ENCODE results near the gene TNXB. TPM values are rescaled to one million over a fixed set of nuclear protein-coding genes. Genes with fewer than 3 reads are reported as not detected.
A peak's percentile ranks its signal among the peaks of the same experiment; 100 is the strongest.

TNXB gene
- total and polyA plus RNA-seq, 4 donors = 21.3 to 117 (median 78.3) TPM

GRCh38 chr6:32127717-32128592, 18.8 kb upstream of the TNXB start, which contains the start of gene ATF6B:
Gene ATF6B, minus strand, starts transcription at chr6:32128246. Its CDS starts 39 bp downstream, at chr6:32128207.
- no peak for TF ChIP-seq CTCF (IDR thresholded peaks at IDR 0.05; ENCODE audit: control extremely low read depth, extremely low read depth)
- H3K4me3 ChIP-seq = peak within 1 kb of the TSS; percentile 98
- peaks cover 0 to 25% (median 16%) of the 10 kb centered on the region in 4 donors for H3K36me3 ChIP-seq (ENCODE audit: control insufficient read depth in 4 of 4, insufficient read depth in 4 of 4, low read length in 4 of 4)
- peak within 1 kb of the TSS; percentile 64 to 96 for H3K27ac ChIP-seq (ENCODE audit: low read depth in 1 of 2, low read length in 1 of 2)
- ATAC-seq (ENCODE audit: insufficient read depth, low FRiP score) = peak; percentile 95
- H3K9me3 ChIP-seq (ENCODE audit: control insufficient read depth in 4 of 4, insufficient read depth in 3 of 4, low read length in 3 of 4) = no peaks in the 10 kb centered on the region
- peak; percentile 99 to 100 (median 100) for DNase-seq
- peak within 1 kb of the TSS; percentile 83 to 95 for H3K9ac ChIP-seq (ENCODE audit: insufficient read depth in 1 of 2, low read length in 2 of 2)
- H3K27me3 ChIP-seq (ENCODE audit: control insufficient read depth in 3 of 3, insufficient read depth in 3 of 3, low read length in 2 of 3) = no peaks in the 10 kb centered on the region
- H3K4me1 ChIP-seq (ENCODE audit: control insufficient read depth in 5 of 5, insufficient read depth in 5 of 5, low read length in 5 of 5) = peaks cover 13 to 28% (median 15%) of the 10 kb centered on the region in 5 donors
- 0 to 1% methylated on average over 42 to 44 of the region's 44 CpGs for WGBS, 2 donors

GRCh38 chr6:32127409-32127716, 18.2 kb upstream of the TNXB start:
- peak overlapping the region; percentile 98 for H3K4me3 ChIP-seq
- no peaks in the 10 kb centered on the region for H3K27me3 ChIP-seq (ENCODE audit: control insufficient read depth in 3 of 3, insufficient read depth in 3 of 3, low read length in 2 of 3)
- DNase-seq (no peak), ATAC-seq (ENCODE audit: insufficient read depth, low FRiP score) (no peak)
- peaks cover 13 to 28% (median 15%) of the 10 kb centered on the region in 5 donors for H3K4me1 ChIP-seq (ENCODE audit: control insufficient read depth in 5 of 5, insufficient read depth in 5 of 5, low read length in 5 of 5)
- H3K36me3 ChIP-seq (ENCODE audit: control insufficient read depth in 4 of 4, insufficient read depth in 4 of 4, low read length in 4 of 4) = peaks cover 0 to 25% (median 16%) of the 10 kb centered on the region in 4 donors
- peak overlapping the region in 1 of 2 donors; percentile 96 for H3K27ac ChIP-seq (ENCODE audit: low read depth in 1 of 2, low read length in 1 of 2)
- H3K9ac ChIP-seq (ENCODE audit: insufficient read depth in 1 of 2, low read length in 2 of 2) = peak overlapping the region in 1 of 2 donors; percentile 90
- 4 to 10% methylated on average over 9 of the region's 9 CpGs for WGBS, 2 donors
- no peaks in the 10 kb centered on the region for H3K9me3 ChIP-seq (ENCODE audit: control insufficient read depth in 4 of 4, insufficient read depth in 3 of 4, low read length in 3 of 4)
- TF ChIP-seq CTCF (IDR thresholded peaks at IDR 0.05; ENCODE audit: control extremely low read depth, extremely low read depth) = no peak

- Histone ChIP-seq H3K27me3 (ENCODE audit: control insufficient read depth in 3 of 3, insufficient read depth in 3 of 3, low read length in 2 of 3) (no peaks in the 10 kb centered on the region), H3K36me3 (ENCODE audit: control insufficient read depth in 4 of 4, insufficient read depth in 4 of 4, low read length in 4 of 4) (peaks cover 0 to 28% (median 20%) of the 10 kb centered on the region in 4 donors), H3K4me3 (no peak overlapping the region), H3K9me3 (ENCODE audit: control insufficient read depth in 4 of 4, insufficient read depth in 3 of 4, low read length in 3 of 4) (no peaks in the 10 kb centered on the region), H3K27ac (ENCODE audit: low read depth in 1 of 2, low read length in 1 of 2) (no peak overlapping the region), H3K4me1 (ENCODE audit: control insufficient read depth in 5 of 5, insufficient read depth in 5 of 5, low read length in 5 of 5) (peaks cover 13 to 28% (median 15%) of the 10 kb centered on the region in 5 donors), H3K9ac (ENCODE audit: insufficient read depth in 1 of 2, low read length in 2 of 2) (peak overlapping the region in 1 of 2 donors; percentile 90)
- DNase-seq (no peak), ATAC-seq (ENCODE audit: insufficient read depth, low FRiP score) (no peak)
- TF ChIP-seq CTCF (IDR thresholded peaks at IDR 0.05; ENCODE audit: control extremely low read depth, extremely low read depth) = no peak
- WGBS, 2 donors = 61 to 77% methylated on average over 8 of the region's 8 CpGs
Observed at GRCh38 chr6:32126880-32127279, 17.7 kb upstream of the TNXB start.

All from lung (tissue), 12 donors.